Panc1 (cell line): Measurements from ENCODE around the gene ATF3. TPM values are rescaled to one million over a fixed set of nuclear protein-coding genes. Genes with fewer than 3 reads are reported as not detected.

Experiments
- ATAC-seq: fragments of 200-7000 bp; cut with Tn5 transposase; 2 replicates; pipeline ENCODE4 v1.9.1; 2020; ENCODE audit warnings: mild to moderate bottlenecking, moderate library complexity
- BruUV-seq: library from RNA; stranded (reverse); fragments of 400-500 nt; replicated peaks from 2 replicates; lab custom pipeline; 2021; lab: Mats Ljungman, UMichigan
- CTCF ChIA-PET: fragments of 300-600 bp; sonication (Branson Sonifier 250); formaldehyde crosslinking; loops from one replicate; lab custom pipeline; 2022; ENCODE audit warnings: antibody characterized with exemption; lab: Charles Lee
- POLR2A ChIA-PET: fragments of 300-600 bp; sonication (Branson Sonifier 250); formaldehyde crosslinking; loops from one replicate; lab custom pipeline; 2022; ENCODE audit warnings: antibody characterized with exemption; lab: Charles Lee
- DNase-seq: peaks from one replicate; pipeline ENCODE4 v3.0.0-alpha.2; 2010; ENCODE audit warnings: low read depth, low spot score
- H3K27ac ChIP-seq: 2 replicates; pipeline ENCODE4 v1.5.1; 2011; ENCODE audit warnings: mild to moderate bottlenecking, low read length, inconsistent platforms
- H3K27me3 ChIP-seq: fragments of 200-500 bp; sonication (Bioruptor generic); 2 replicates; pipeline ENCODE4 v1.6.0; 2014; ENCODE audit warnings: low read length, inconsistent platforms; ENCODE audit not compliant: control insufficient read depth, insufficient read depth
- H3K36me3 ChIP-seq: fragments of 200-500 bp; sonication (Bioruptor generic); 2 replicates; pipeline ENCODE4 v1.5.1; 2014; ENCODE audit warnings: inconsistent platforms, mild to moderate bottlenecking, low read length, moderate library complexity; ENCODE audit not compliant: control insufficient read depth, insufficient read depth
- H3K4me1 ChIP-seq: 2 replicates; pipeline ENCODE4 v1.5.1; 2011; ENCODE audit warnings: inconsistent platforms, mild to moderate bottlenecking, low read length, moderate library complexity; ENCODE audit not compliant: control insufficient read depth, insufficient read depth
- H3K4me3 ChIP-seq, 2 experiments: 2 replicates each; pipeline ENCODE4 v1.5.1; 2011 to 2012; ENCODE audit warnings: low read depth in 2 of 2, low read length in 2 of 2, mild to moderate bottlenecking in 2 of 2, inconsistent platforms in 1 of 2, moderate library complexity in 1 of 2
- H3K9me3 ChIP-seq: fragments of 200-500 bp; sonication (Bioruptor generic); 2 replicates; pipeline ENCODE4 v1.5.1; 2014; ENCODE audit warnings: low read depth, mild to moderate bottlenecking, inconsistent platforms, low read length, moderate library complexity; ENCODE audit not compliant: control insufficient read depth, insufficient read depth
- POLR2AphosphoS5 ChIP-seq: IDR thresholded peaks from 2 replicates; pipeline ENCODE4 v1.6.1; 2012; ENCODE audit warnings: mild to moderate bottlenecking, low read depth, low read length, moderate library complexity
- SIN3A ChIP-seq: IDR thresholded peaks from 2 replicates; pipeline ENCODE4 v1.6.1; 2012; ENCODE audit warnings: low read depth, mild to moderate bottlenecking, low read length, moderate library complexity, borderline replicate concordance; ENCODE audit not compliant: insufficient read depth
- TCF7L2 ChIP-seq: IDR thresholded peaks from 2 replicates; pipeline ENCODE4 v1.6.1; 2011; ENCODE audit warnings: mild to moderate bottlenecking, low read depth, low read length, inconsistent platforms
- in situ Hi-C: cut with HindIII; loops from 2 replicates; pipeline ENCODE4 v1.10.0; 2016; ENCODE audit warnings: low sequenced_read_pairs, low pct_unique_long_range_greater_than_20kb
- intact Hi-C: fragments of 100-400 bp; cut with micrococcal nuclease; formaldehyde crosslinking; loops from one replicate; pipeline ENCODE4 v1.10.0; 2022; ENCODE audit not compliant: unreplicated experiment
- total RNA-seq: library from RNA; stranded (reverse); gene quantifications from one replicate; pipeline ENCODE4 v1.2.1, GENCODE V29; 2021; ENCODE audit not compliant: unreplicated experiment
- TF ChIP-seq, protein P1 (sequence below): fragments of 450-650 bp; IDR thresholded peaks from 2 replicates; pipeline ENCODE4 v1.5.1; 2017; ENCODE audit warnings: mild to moderate bottlenecking
- TF ChIP-seq, protein P2 (sequence below), 2 experiments: IDR thresholded peaks; 2 replicates each; pipeline ENCODE4 v1.6.1; 2011 to 2012; ENCODE audit warnings: low read depth in 2 of 2, control low read depth in 1 of 2, low read length in 1 of 2, mild to moderate bottlenecking in 1 of 2, moderate library complexity in 1 of 2; ENCODE audit not compliant: insufficient read depth in 1 of 2

Gene ATF3
- total RNA-seq, 1 experiment from 2014 or later: 13.3 TPM

DNA sequence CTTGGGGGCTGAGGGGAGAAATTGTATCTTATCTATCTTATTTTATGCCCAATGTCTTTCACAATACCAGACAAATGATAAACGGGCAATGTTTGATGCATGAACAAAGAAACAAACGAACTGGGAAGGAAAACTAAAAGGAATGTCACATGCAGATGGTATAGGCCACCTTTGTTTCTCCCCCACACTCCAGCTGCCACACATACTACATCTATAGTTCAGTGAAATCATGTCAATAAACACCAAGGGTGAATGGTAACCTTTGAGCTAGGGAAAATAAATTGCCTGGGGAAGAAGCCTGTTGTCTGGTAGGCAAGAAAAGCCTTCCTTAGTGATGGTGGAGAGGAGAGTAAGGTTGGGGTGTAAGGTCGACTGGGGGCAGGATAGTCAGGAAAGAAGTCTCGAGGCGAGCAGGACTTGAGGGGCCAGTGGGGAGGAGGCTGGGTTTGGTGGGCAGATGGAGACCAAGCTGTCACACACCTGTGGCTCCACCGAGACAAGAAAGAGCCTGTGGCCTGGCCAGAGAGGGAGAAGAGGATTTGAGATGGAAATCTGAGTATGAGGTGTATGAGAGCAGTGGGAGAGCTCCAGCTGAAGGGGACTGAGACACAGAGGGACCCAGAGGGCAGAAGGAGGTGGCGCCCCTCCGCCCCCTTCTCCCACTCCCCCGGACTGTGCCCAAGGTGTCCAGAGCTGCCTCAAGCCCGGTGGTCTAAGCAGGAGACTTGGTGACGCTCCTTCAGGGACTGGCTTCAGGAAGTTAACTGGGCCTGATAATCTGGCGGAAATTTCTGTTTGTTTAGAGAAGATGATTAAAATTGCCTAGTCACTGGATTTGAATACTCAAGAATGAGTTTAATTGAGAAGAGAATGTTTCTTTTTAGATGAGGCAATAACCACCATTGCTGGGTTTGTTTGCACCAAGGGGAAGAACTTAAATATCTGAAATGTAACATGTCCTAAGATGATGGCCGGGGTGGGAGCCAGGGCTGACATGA is 37.3 kb downstream of the ATF3 start:
- Histone ChIP-seq H3K4me1 (no peaks in the 10 kb centered on the region), H3K9me3 (no peaks in the 10 kb centered on the region), H3K4me3 (no peak overlapping the region), H3K36me3 (no peaks in the 10 kb centered on the region), H3K27me3 (0 out of 2 replicates have a peak, but pooled peaks cover under 1% of the 10 kb centered on the region), H3K27ac (no peak overlapping the region)
- ChIA-PET POLR2A (no interaction called here), CTCF (no interaction called here)
- intact Hi-C loops (no loop called here), in situ Hi-C loops (no loop called here)
- DNase-seq (no peak), ATAC-seq (no peak)
- TF ChIP-seq POLR2AphosphoS5: no peak
- TF ChIP-seq, protein P1, sequence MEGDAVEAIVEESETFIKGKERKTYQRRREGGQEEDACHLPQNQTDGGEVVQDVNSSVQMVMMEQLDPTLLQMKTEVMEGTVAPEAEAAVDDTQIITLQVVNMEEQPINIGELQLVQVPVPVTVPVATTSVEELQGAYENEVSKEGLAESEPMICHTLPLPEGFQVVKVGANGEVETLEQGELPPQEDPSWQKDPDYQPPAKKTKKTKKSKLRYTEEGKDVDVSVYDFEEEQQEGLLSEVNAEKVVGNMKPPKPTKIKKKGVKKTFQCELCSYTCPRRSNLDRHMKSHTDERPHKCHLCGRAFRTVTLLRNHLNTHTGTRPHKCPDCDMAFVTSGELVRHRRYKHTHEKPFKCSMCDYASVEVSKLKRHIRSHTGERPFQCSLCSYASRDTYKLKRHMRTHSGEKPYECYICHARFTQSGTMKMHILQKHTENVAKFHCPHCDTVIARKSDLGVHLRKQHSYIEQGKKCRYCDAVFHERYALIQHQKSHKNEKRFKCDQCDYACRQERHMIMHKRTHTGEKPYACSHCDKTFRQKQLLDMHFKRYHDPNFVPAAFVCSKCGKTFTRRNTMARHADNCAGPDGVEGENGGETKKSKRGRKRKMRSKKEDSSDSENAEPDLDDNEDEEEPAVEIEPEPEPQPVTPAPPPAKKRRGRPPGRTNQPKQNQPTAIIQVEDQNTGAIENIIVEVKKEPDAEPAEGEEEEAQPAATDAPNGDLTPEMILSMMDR: no peak
- no peak for TF ChIP-seq TCF7L2
- no peak for TF ChIP-seq SIN3A
- TF ChIP-seq, protein P2, sequence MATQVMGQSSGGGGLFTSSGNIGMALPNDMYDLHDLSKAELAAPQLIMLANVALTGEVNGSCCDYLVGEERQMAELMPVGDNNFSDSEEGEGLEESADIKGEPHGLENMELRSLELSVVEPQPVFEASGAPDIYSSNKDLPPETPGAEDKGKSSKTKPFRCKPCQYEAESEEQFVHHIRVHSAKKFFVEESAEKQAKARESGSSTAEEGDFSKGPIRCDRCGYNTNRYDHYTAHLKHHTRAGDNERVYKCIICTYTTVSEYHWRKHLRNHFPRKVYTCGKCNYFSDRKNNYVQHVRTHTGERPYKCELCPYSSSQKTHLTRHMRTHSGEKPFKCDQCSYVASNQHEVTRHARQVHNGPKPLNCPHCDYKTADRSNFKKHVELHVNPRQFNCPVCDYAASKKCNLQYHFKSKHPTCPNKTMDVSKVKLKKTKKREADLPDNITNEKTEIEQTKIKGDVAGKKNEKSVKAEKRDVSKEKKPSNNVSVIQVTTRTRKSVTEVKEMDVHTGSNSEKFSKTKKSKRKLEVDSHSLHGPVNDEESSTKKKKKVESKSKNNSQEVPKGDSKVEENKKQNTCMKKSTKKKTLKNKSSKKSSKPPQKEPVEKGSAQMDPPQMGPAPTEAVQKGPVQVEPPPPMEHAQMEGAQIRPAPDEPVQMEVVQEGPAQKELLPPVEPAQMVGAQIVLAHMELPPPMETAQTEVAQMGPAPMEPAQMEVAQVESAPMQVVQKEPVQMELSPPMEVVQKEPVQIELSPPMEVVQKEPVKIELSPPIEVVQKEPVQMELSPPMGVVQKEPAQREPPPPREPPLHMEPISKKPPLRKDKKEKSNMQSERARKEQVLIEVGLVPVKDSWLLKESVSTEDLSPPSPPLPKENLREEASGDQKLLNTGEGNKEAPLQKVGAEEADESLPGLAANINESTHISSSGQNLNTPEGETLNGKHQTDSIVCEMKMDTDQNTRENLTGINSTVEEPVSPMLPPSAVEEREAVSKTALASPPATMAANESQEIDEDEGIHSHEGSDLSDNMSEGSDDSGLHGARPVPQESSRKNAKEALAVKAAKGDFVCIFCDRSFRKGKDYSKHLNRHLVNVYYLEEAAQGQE (IDR thresholded peaks at IDR 0.05; ENCODE audit: insufficient read depth in 1 of 2, low read depth in 2 of 2, low read length in 1 of 2): no peak
- BruUV-seq: no TSS peak

DNA sequence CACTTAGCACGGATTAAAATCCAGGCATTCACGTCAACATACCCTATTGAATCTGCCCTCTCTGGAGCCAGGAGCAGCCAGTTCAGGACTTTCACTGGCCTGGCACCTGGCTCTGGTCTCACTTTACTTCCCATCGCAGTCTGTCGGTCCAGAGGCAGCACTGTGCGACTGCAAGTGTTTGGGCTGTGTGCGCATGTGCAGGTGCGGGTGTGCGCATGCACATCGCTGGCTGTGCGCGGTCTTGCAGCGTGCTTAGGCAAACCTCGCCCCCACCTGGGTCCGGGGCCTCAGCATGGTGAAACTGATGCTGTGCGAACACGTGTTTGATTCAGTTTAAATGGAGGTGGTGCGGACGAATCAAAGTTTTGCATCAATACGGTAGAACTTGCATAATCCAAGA is 38.0 kb downstream of the ATF3 start:
- H3K4me1 ChIP-seq: no peaks in the 10 kb centered on the region
- no peaks in the 10 kb centered on the region for H3K9me3 ChIP-seq
- H3K36me3 ChIP-seq: no peaks in the 10 kb centered on the region
- CTCF ChIA-PET: no interaction called here
- in situ Hi-C loops (no loop called here), intact Hi-C loops (no loop called here)
- no TSS peak for BruUV-seq
- TF ChIP-seq, protein P1: no peak
- TF ChIP-seq TCF7L2 (no peak), SIN3A (no peak)
- TF ChIP-seq, protein P2 (IDR thresholded peaks at IDR 0.05; ENCODE audit: insufficient read depth in 1 of 2, low read depth in 2 of 2, low read length in 1 of 2): no peak
- DNase-seq (no peak), ATAC-seq (no peak)
- POLR2A ChIA-PET: no interaction called here
- no peak overlapping the region for H3K27ac ChIP-seq
- no peak overlapping the region for H3K4me3 ChIP-seq
- H3K27me3 ChIP-seq: no peaks in the 10 kb centered on the region
